Effector memory CD8-positive, alpha-beta T cell (primary cell): Measurements from ENCODE around the gene NFYC.

Experiments
- ATAC-seq: fragments of 150-1000 bp; cut with Tn5 transposase; replicated peaks from 2 replicates; pipeline ENCODE4 v1.10.0; 2021; ENCODE audit warnings: mild to moderate bottlenecking, moderate library complexity
- DNase-seq, 3 experiments: peaks; one replicate each; pipeline ENCODE4 v3.0.0; 2021
- H3K27ac Mint-ChIP-seq, 2 donors: one replicate each; pipeline ENCODE4 v1.8.0; 2022; ENCODE audit warnings: mild to moderate bottlenecking in 2 of 2, mixed read lengths in 2 of 2, moderate library complexity in 2 of 2
- H3K27me3 Mint-ChIP-seq, 2 donors: one replicate each; pipeline ENCODE4 v1.8.0; 2022; ENCODE audit warnings: mixed read lengths in 2 of 2
- H3K36me3 Mint-ChIP-seq: one replicate; pipeline ENCODE4 v1.8.0; 2022; ENCODE audit warnings: mild to moderate bottlenecking, moderate library complexity, mixed read lengths; ENCODE audit not compliant: insufficient read depth
- H3K4me1 Mint-ChIP-seq, 2 donors: one replicate each; pipeline ENCODE4 v1.8.0; 2022; ENCODE audit warnings: low read depth in 2 of 2, mixed read lengths in 2 of 2
- H3K4me3 Mint-ChIP-seq, 2 donors: one replicate each; pipeline ENCODE4 v1.8.0; 2022; ENCODE audit warnings: mild to moderate bottlenecking in 2 of 2, mixed read lengths in 2 of 2, moderate library complexity in 2 of 2
- H3K9me3 Mint-ChIP-seq, 2 donors: one replicate each; pipeline ENCODE4 v1.8.0; 2022; ENCODE audit warnings: mixed read lengths in 2 of 2

NFYC gene

GRCh38 chr1:40768146-40768990, 76.9 kb downstream of the NFYC start:
- Mint-ChIP-seq H3K9me3 (no peaks in the 10 kb centered on the region), H3K4me3 (no peak overlapping the region), H3K27me3 (no peaks in the 10 kb centered on the region), H3K36me3 (peaks cover 62% of the 10 kb centered on the region), H3K4me1 (peaks cover 10 to 12% of the 10 kb centered on the region in 2 donors), H3K27ac (no peak overlapping the region)
- DNase-seq (no peak), ATAC-seq (no peak)

- H3K27me3 Mint-ChIP-seq, result no peaks in the 10 kb centered on the region
- H3K9me3 Mint-ChIP-seq, result no peaks in the 10 kb centered on the region
- H3K36me3 Mint-ChIP-seq, result peaks cover 56% of the 10 kb centered on the region
- no peak overlapping the region for H3K4me3 Mint-ChIP-seq
- ATAC-seq (no peak), DNase-seq (no peak)
- peak overlapping the region; percentile 47 to 74 for H3K27ac Mint-ChIP-seq
- H3K4me1 Mint-ChIP-seq, result peaks cover 0 to 8% of the 10 kb centered on the region in 2 donors
Observed at GRCh38 chr1:40769815-40770214, 78.3 kb downstream of the NFYC start.

- H3K4me3 Mint-ChIP-seq, result no peak overlapping the region
Observed at GRCh38 chr1:40770296-40771070, 79.0 kb downstream of the NFYC start.

GRCh38 chr1:40772146-40772955, 80.8 kb downstream of the NFYC start:
- Mint-ChIP-seq H3K9me3 (no peaks in the 10 kb centered on the region), H3K4me1 (peaks cover 0 to 8% of the 10 kb centered on the region in 2 donors), H3K36me3 (peaks cover 43% of the 10 kb centered on the region), H3K27ac (peak overlapping the region in 1 of 2 donors; percentile 59), H3K27me3 (no peaks in the 10 kb centered on the region), H3K4me3 (no peak overlapping the region)
- DNase-seq (no peak), ATAC-seq (no peak)

More at GRCh38 chr1:40770296-40771070, 79.0 kb downstream of the NFYC start:
- H3K27me3 Mint-ChIP-seq, result no peaks in the 10 kb centered on the region
- peaks cover 56% of the 10 kb centered on the region for H3K36me3 Mint-ChIP-seq
- peak overlapping the region; percentile 47 to 74 for H3K27ac Mint-ChIP-seq
- ATAC-seq (no peak), DNase-seq (no peak)
- H3K9me3 Mint-ChIP-seq, result no peaks in the 10 kb centered on the region
- peaks cover 0 to 8% of the 10 kb centered on the region in 2 donors for H3K4me1 Mint-ChIP-seq

GRCh38 chr1:40773748-40774265, 82.3 kb downstream of the NFYC start:
- Mint-ChIP-seq H3K4me1 (peaks cover 0 to 8% of the 10 kb centered on the region in 2 donors), H3K9me3 (no peaks in the 10 kb centered on the region), H3K27me3 (no peaks in the 10 kb centered on the region), H3K27ac (peak overlapping the region; percentile 25 to 79), H3K4me3 (no peak overlapping the region), H3K36me3 (peaks cover 33% of the 10 kb centered on the region)
- ATAC-seq (no peak), DNase-seq (no peak)

- H3K27me3 Mint-ChIP-seq, result no peaks in the 10 kb centered on the region
- DNase-seq, result peak; percentile 52 to 57 (median 53)
- ATAC-seq, result peak; percentile 56
- no peaks in the 10 kb centered on the region for H3K9me3 Mint-ChIP-seq
- peaks cover 26% of the 10 kb centered on the region for H3K36me3 Mint-ChIP-seq
- H3K27ac Mint-ChIP-seq, result peak overlapping the region; percentile 25 to 79
- peaks cover 0 to 6% of the 10 kb centered on the region in 2 donors for H3K4me1 Mint-ChIP-seq
- H3K4me3 Mint-ChIP-seq, result no peak overlapping the region
Observed at GRCh38 chr1:40774266-40774998, 82.9 kb downstream of the NFYC start.

GRCh38 chr1:40776236-40777072, 85.0 kb downstream of the NFYC start:
- ATAC-seq (no peak), DNase-seq (no peak)
- Mint-ChIP-seq H3K9me3 (no peaks in the 10 kb centered on the region), H3K27me3 (peaks cover 2 to 10% of the 10 kb centered on the region in 2 donors), H3K4me3 (no peak overlapping the region), H3K36me3 (peaks cover 17% of the 10 kb centered on the region), H3K27ac (peak overlapping the region in 1 of 2 donors; percentile 27), H3K4me1 (peaks cover 0 to 8% of the 10 kb centered on the region in 2 donors)

GRCh38 chr1:40777224-40777970, 85.9 kb downstream of the NFYC start:
- H3K27ac Mint-ChIP-seq, result no peak overlapping the region
- H3K4me3 Mint-ChIP-seq, result no peak overlapping the region

GRCh38 chr1:40780678-40781607, 89.4 kb downstream of the NFYC start:
- ATAC-seq (no peak), DNase-seq (no peak)
- Mint-ChIP-seq H3K36me3 (peaks cover 3% of the 10 kb centered on the region), H3K9me3 (no peaks in the 10 kb centered on the region), H3K27ac (no peak overlapping the region), H3K4me1 (peaks cover 5 to 8% of the 10 kb centered on the region in 2 donors), H3K27me3 (peaks cover 39 to 52% of the 10 kb centered on the region in 2 donors), H3K4me3 (no peak overlapping the region)

More at GRCh38 chr1:40777224-40777970, 85.9 kb downstream of the NFYC start:
- peaks cover 0 to 8% of the 10 kb centered on the region in 2 donors for H3K4me1 Mint-ChIP-seq
- H3K36me3 Mint-ChIP-seq, result peaks cover 10% of the 10 kb centered on the region
- H3K27me3 Mint-ChIP-seq, result peaks cover 11 to 19% of the 10 kb centered on the region in 2 donors
- ATAC-seq (no peak), DNase-seq (no peak)
- no peaks in the 10 kb centered on the region for H3K9me3 Mint-ChIP-seq

GRCh38 chr1:40781608-40781971, 90.1 kb downstream of the NFYC start:
- Mint-ChIP-seq H3K9me3 (no peaks in the 10 kb centered on the region), H3K4me3 (no peak overlapping the region), H3K4me1 (peaks cover 5 to 8% of the 10 kb centered on the region in 2 donors), H3K36me3 (peaks cover 3% of the 10 kb centered on the region), H3K27me3 (peaks cover 39 to 54% of the 10 kb centered on the region in 2 donors), H3K27ac (no peak overlapping the region)
- DNase-seq, result no peak
- ATAC-seq, result no peak
